HUES6 (cell line): Measurements from ENCODE around the gene PROZ.

Experiments used
- H3K27ac ChIP-seq: 2 replicates; pipeline ENCODE4 v1.7.0; 2013; ENCODE audit warnings: low read depth, mild to moderate bottlenecking, low read length, inconsistent platforms
- H3K27me3 ChIP-seq: 2 replicates; pipeline ENCODE4 v1.6.1; 2013; ENCODE audit warnings: low read length; ENCODE audit not compliant: control insufficient read depth, insufficient read depth
- H3K36me3 ChIP-seq: 2 replicates; pipeline ENCODE4 v1.6.1; 2013; ENCODE audit warnings: low read length; ENCODE audit not compliant: control insufficient read depth, insufficient read depth
- H3K4me1 ChIP-seq: 2 replicates; pipeline ENCODE4 v1.6.1; 2013; ENCODE audit warnings: low read length; ENCODE audit not compliant: control insufficient read depth, insufficient read depth
- H3K4me3 ChIP-seq: 2 replicates; pipeline ENCODE4 v1.5.1; 2013; ENCODE audit warnings: low read depth, low read length
- H3K9ac ChIP-seq: one replicate; pipeline ENCODE4 v1.6.1; 2013; ENCODE audit warnings: mild to moderate bottlenecking, low read length
- H3K9me3 ChIP-seq: 2 replicates; pipeline ENCODE4 v1.6.1; 2013; ENCODE audit warnings: low read depth, low read length; ENCODE audit not compliant: control insufficient read depth, insufficient read depth

The PROZ gene

GRCh38 chr13:113203507-113204377, 45.3 kb downstream of the PROZ start:
- no peaks in the 10 kb centered on the region for H3K27me3 ChIP-seq
- no peak overlapping the region for H3K27ac ChIP-seq
- peaks cover 40% of the 10 kb centered on the region for H3K36me3 ChIP-seq
- no peak overlapping the region for H3K9ac ChIP-seq
- H3K4me1 ChIP-seq, result 0 out of 2 replicates have a peak, but pooled peaks cover 3% of the 10 kb centered on the region
- H3K9me3 ChIP-seq, result no peaks in the 10 kb centered on the region
- no peak overlapping the region for H3K4me3 ChIP-seq

- H3K9ac ChIP-seq, result no peak overlapping the region
- no peak overlapping the region for H3K27ac ChIP-seq
- no peaks in the 10 kb centered on the region for H3K27me3 ChIP-seq
- no peaks in the 10 kb centered on the region for H3K9me3 ChIP-seq
- 0 out of 2 replicates have a peak, but pooled peaks cover 3% of the 10 kb centered on the region for H3K4me1 ChIP-seq
- no peak overlapping the region for H3K4me3 ChIP-seq
- peaks cover 33% of the 10 kb centered on the region for H3K36me3 ChIP-seq
Measured at GRCh38 chr13:113204378-113204734, 45.9 kb downstream of the PROZ start.

GRCh38 chr13:113205428-113205931, 47.0 kb downstream of the PROZ start:
- H3K4me3 ChIP-seq, result no peak overlapping the region
- H3K4me1 ChIP-seq, result 0 out of 2 replicates have a peak, but pooled peaks cover 3% of the 10 kb centered on the region
- H3K27me3 ChIP-seq, result no peaks in the 10 kb centered on the region
- no peaks in the 10 kb centered on the region for H3K9me3 ChIP-seq
- no peak overlapping the region for H3K27ac ChIP-seq
- peaks cover 22% of the 10 kb centered on the region for H3K36me3 ChIP-seq
- H3K9ac ChIP-seq, result no peak overlapping the region

GRCh38 chr13:113207460-113207859, 49.0 kb downstream of the PROZ start:
- H3K27ac ChIP-seq, result 0 out of 2 replicates have a peak overlapping the region, but pooled peaks have one; percentile 99
- H3K4me1 ChIP-seq, result 0 out of 2 replicates have a peak, but pooled peaks cover 3% of the 10 kb centered on the region
- peaks cover 29% of the 10 kb centered on the region for H3K36me3 ChIP-seq
- H3K4me3 ChIP-seq, result peak overlapping the region; percentile 95
- H3K27me3 ChIP-seq, result no peaks in the 10 kb centered on the region
- H3K9me3 ChIP-seq, result no peaks in the 10 kb centered on the region
- peak overlapping the region; percentile 92 for H3K9ac ChIP-seq

GRCh38 chr13:113207890-113208420, 49.5 kb downstream of the PROZ start:
- Histone ChIP-seq H3K36me3 (peaks cover 29% of the 10 kb centered on the region), H3K9ac (peak overlapping the region; percentile 92), H3K27ac (peak overlapping the region; percentile 99), H3K4me3 (peak overlapping the region; percentile 95), H3K27me3 (no peaks in the 10 kb centered on the region), H3K9me3 (no peaks in the 10 kb centered on the region), H3K4me1 (0 out of 2 replicates have a peak, but pooled peaks cover 3% of the 10 kb centered on the region)

GRCh38 chr13:113208421-113209335, 50.2 kb downstream of the PROZ start, which contains the start of gene PCID2:
TSS of gene PCID2 (minus strand) at chr13:113208669. CDS start at chr13:113208634, 35 bp downstream.
- Histone ChIP-seq H3K9me3 (no peaks in the 10 kb centered on the region), H3K27me3 (no peaks in the 10 kb centered on the region), H3K4me3 (peak within 1 kb of the TSS; percentile 95), H3K27ac (peak within 1 kb of the TSS; percentile 99), H3K9ac (peak within 1 kb of the TSS; percentile 92), H3K36me3 (peaks cover 29% of the 10 kb centered on the region), H3K4me1 (0 out of 2 replicates have a peak, but pooled peaks cover 3% of the 10 kb centered on the region)

GRCh38 chr13:113209336-113209758, 50.9 kb downstream of the PROZ start, which contains the start of gene CUL4A:
TSS of gene CUL4A (plus strand) at chr13:113209613. CDS start at chr13:113209628, 15 bp downstream.
- H3K4me1 ChIP-seq, result 0 out of 2 replicates have a peak, but pooled peaks cover 3% of the 10 kb centered on the region
- peak within 1 kb of the TSS; percentile 99 for H3K27ac ChIP-seq
- H3K27me3 ChIP-seq, result no peaks in the 10 kb centered on the region
- no peaks in the 10 kb centered on the region for H3K9me3 ChIP-seq
- peaks cover 31% of the 10 kb centered on the region for H3K36me3 ChIP-seq
- H3K9ac ChIP-seq, result peak within 1 kb of the TSS; percentile 92
- H3K4me3 ChIP-seq, result peak within 1 kb of the TSS; percentile 95

- peak overlapping the region; percentile 83 for H3K4me3 ChIP-seq
- peaks cover 3% of the 10 kb centered on the region; the same call in 1 of the 2 replicates for H3K4me1 ChIP-seq
- no peaks in the 10 kb centered on the region for H3K9me3 ChIP-seq
- H3K27ac ChIP-seq, result peak overlapping the region; percentile 82; the same call in 1 of the 2 replicates
- H3K9ac ChIP-seq, result peak overlapping the region; percentile 92
- peaks cover 29% of the 10 kb centered on the region for H3K36me3 ChIP-seq
- no peaks in the 10 kb centered on the region for H3K27me3 ChIP-seq
Measured at GRCh38 chr13:113209759-113210421, 51.4 kb downstream of the PROZ start.

- peaks cover 24% of the 10 kb centered on the region for H3K36me3 ChIP-seq
- no peaks in the 10 kb centered on the region for H3K27me3 ChIP-seq
- H3K4me3 ChIP-seq, result peak overlapping the region; percentile 83
- H3K4me1 ChIP-seq, result peaks cover 10% of the 10 kb centered on the region
- no peak overlapping the region for H3K9ac ChIP-seq
- H3K9me3 ChIP-seq, result no peaks in the 10 kb centered on the region
- no peak overlapping the region for H3K27ac ChIP-seq
Measured at GRCh38 chr13:113210833-113211232, 52.4 kb downstream of the PROZ start.

GRCh38 chr13:113211774-113212173, 53.3 kb downstream of the PROZ start:
- no peaks in the 10 kb centered on the region for H3K9me3 ChIP-seq
- no peak overlapping the region for H3K9ac ChIP-seq
- H3K36me3 ChIP-seq, result peaks cover 17% of the 10 kb centered on the region
- H3K4me3 ChIP-seq, result 0 out of 2 replicates have a peak overlapping the region, but pooled peaks have one; percentile 13
- peaks cover 20% of the 10 kb centered on the region for H3K4me1 ChIP-seq
- no peaks in the 10 kb centered on the region for H3K27me3 ChIP-seq
- H3K27ac ChIP-seq, result no peak overlapping the region
